Activated CD4-positive, alpha-beta T cell treated with anti-CD3 and anti-CD28 coated beads for 24 hours (primary cell): Measurements from ENCODE around the gene QRFP.
"Not testable (repeated sequence)": the region's sequence is repeated elsewhere in the genome, so short reads cannot be mapped to it uniquely, and the experiment has no call there.

Experiments
- DNase-seq, 2 donors: peaks; one replicate each; pipeline ENCODE4 v3.0.0-alpha.2; 2020; ENCODE audit warnings: low read depth in 2 of 2

The QRFP gene

DNA sequence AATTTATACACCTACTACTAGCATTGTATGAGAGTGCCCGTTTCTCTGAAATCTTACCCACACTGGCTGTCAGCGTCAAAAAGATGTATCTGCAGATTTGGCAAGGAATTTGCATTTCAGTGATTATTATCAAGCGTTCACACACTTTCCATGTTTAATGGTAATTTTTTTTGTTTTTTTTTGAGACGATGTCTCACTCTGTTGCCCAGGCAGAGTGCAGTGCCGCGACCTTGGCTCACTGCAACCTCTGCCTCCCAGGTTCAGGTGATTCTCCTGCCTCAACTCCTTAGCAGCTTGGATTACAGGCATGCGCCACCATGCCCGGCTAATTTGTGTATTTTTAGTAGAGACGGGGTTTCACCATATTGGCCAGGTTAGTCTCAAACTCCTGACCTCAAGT lies 47.3 kb downstream of the QRFP start:
- no peak for DNase-seq

GRCh38 chr9:130848514-130848913 lies 48.1 kb downstream of the QRFP start:
- DNase-seq: not testable (repeated sequence)

DNA sequence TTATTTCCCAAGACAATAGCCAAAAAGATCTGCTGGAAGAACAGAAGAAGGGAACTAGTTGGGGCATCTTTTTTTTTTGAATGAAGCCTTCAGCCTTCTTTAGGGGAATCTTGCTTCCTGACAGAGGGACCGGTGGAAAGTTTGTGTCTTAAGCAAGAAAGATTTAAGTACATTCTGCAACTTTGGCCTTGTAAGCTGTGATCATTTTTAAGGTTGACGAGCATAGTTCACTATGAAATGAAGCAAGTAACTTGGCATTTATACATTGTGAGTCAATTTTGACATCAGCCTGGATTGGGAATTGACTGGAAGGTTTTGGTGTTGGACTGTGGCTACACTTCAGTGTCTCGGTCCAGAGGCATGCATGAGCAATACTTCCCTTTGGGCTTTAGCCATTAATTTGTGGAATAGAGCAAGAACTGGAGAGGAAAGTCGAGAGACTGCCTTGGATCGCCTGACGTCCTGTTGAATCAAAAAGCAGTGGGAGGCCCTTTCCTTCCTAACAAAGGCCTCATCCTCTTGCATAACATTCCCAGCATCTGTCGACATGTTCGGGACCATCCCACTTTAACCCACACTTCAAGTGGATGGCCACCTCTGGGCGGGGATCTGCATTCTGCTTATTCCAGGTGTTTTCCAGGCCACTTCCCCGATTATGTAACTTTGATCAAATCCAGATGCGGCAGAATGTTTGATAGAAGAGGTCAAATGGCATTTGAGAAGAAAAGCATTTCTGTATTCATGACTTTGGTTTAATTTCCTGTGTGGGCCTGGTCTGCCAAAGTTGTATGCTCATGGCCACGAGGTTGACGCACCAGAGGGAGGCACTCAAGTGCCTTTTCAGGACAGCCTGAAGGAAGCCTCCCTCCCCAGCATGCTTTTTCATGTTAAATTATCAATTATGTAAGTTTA lies 49.0 kb downstream of the QRFP start:
- no peak for DNase-seq

DNA sequence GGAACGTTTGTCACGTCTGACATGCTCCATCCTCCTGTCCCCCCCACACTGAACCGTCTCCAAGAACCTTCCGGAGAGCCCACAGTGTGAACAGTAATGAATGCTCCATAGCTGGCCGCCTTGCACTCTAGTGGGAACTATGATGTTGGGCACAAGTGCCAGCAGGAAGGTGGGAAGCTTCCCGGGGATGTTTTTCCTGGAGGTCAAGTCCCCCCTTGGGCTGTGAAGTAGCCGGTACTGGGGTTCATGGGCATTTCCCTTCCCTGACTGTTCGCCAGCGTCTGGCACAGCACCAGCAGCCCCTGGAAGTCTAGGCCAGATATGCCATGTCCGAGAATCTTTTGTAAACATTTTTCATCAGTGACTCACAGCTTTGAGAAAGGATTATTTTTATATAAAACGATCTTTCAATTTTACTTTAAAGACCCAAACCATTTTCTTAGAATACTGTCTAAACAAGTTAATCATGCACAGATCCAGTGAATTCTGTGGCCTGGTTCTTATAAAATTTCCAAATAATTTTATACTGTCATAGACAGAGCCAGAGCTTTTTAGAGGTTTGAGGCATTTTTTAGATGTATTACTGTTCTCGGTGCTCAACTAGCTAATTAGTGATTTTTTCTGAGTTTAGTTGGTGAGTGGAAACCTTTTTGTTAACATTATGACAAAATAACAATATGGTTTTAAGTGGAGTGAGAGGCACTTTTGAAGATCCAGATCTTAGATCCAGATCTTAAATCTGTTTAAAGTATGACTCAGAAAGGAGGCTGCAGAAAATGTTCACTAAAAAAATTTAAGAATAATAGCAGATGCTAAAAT lies 49.9 kb downstream of the QRFP start:
- no peak for DNase-seq

GRCh38 chr9:130845901-130846481 lies 50.6 kb downstream of the QRFP start:
- no peak for DNase-seq

DNA sequence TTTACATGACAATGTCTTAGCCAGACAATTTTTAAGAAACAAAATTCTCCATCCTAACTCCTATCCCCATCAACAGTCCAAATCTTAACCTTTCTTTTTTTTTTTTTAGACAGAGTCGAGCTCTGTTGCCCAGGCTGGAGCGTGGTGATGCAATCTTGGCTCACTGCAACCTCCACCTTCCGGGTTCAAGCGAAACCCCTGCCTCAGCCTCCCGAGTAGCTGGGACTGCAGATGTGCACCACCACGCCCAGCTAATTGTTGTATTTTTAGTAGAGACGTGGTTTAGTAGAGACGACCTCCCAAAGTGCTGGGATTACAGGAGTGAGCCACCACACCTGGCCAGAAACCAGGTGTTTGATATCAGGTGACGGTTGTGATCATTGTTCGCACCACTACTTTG lies 51.4 kb downstream of the QRFP start:
- no peak for DNase-seq

GRCh38 chr9:130844044-130844451 lies 52.6 kb downstream of the QRFP start:
- no peak for DNase-seq

GRCh38 chr9:130843049-130843908 lies 53.3 kb downstream of the QRFP start:
- no peak for DNase-seq
